Stimulated activated CD4-positive, alpha-beta T cell treated with anti-CD3 and anti-CD28 coated beads, Interleukin-2, amount 100 ng/mL, for 4 hours (primary cell): Measurements from ENCODE around the gene PRKAR2A.
"Not testable (repeated sequence)": the region's sequence is repeated elsewhere in the genome, so short reads cannot be mapped to it uniquely, and the experiment has no call there.

Experiments
- DNase-seq: peaks from one replicate; pipeline ENCODE4 v3.0.0-alpha.2; 2020; ENCODE audit warnings: low read depth

Gene PRKAR2A

DNA sequence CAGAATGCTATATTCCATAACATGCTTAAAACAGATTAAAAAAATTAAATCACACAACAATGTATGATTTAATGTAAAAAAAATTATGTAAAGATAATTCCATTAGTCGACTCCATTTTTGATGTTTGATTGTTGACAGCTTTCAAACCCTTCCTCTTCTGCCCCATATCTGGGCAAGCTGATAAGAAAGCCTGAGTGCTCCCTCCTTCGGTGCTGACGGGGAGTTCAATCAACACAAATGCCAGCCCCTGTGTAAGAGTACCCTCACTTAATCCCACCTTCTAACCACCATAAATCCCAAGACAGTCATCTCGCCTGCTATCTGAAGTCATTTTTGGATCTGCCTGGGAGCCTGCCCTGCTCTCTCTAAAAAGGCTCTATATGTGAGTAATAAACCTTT, 70.8 kb downstream of the PRKAR2A start:
- no peak for DNase-seq

DNA sequence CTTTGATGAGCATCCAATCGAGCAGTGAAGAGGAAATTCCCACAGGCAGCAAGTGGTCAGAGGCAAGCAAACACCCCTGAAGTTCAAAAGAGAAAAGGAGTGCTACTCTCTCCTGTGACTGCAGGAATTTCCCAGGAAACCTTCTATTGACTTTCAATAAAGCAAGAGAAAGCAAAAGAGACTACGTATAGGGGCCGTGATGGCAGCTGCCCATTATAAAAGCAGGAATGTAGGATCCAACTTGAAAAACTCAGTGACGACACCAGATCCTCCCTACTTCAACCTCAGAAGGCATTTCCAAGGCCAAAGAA, 77.5 kb downstream of the PRKAR2A start:
- DNase-seq, result no peak

DNA sequence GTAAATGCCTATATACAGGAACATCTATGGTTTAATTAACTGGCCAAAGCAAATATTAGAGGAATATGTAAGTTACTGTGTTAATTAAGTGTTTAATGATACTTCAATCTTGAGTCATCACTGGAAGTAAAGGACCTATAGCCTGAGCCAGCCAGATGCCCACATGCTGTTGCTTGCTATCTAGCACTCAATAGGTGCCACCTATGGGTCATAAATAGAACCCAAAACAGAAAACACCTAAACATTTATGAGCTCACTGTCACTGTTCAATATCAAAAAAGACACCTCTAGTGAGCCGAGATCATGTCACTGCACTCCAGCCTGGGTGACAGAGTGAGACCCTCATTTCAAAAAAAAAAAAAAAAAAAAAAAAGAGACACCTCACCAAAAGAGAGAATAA, 82.3 kb downstream of the PRKAR2A start:
- DNase-seq, result no peak

DNA sequence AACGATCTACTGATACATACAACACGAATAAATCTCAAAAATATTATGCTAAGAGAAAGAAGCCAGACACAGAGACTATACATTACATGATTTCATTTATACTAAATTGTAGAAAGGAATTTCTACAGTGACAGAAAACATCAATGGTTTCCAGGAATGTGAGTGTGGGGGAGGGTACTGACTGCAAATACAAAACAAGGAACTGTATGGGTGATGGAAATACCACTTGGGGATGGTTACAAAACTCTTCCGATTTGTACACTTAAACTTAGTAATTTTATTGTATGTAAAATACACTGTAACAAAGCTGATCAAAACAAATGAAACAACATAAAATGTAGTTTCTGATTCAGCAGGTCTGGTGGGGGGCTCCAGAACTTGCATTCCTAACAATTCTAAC, 84.9 kb downstream of the PRKAR2A start:
- no peak for DNase-seq

DNA sequence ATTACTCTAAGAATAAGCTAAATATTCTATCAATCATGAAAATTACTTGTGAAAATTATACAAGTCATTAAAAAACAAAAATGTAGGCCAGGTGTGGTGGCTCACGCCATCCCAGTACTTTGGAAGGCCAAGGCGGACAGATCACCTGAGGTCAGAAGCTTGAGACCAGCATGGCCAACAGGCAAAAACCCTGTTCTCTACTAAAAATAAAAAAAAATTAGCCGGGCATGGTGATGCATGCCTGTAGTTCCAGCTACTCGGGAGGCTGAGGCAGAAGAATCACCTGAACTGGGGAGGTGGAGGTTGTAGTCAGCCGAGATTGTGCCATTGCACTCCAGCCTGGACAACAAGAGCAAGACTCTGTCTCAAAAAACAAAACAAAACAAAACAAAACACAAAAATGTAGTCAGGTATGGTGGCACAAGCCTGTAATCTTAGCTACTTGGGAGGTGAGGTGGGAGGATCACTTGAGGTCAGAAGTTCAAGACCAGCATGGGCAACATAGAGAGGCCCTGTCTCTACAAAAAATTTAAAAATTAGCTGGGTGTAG, 87.6 kb downstream of the PRKAR2A start:
- DNase-seq, result not testable (repeated sequence)

DNA sequence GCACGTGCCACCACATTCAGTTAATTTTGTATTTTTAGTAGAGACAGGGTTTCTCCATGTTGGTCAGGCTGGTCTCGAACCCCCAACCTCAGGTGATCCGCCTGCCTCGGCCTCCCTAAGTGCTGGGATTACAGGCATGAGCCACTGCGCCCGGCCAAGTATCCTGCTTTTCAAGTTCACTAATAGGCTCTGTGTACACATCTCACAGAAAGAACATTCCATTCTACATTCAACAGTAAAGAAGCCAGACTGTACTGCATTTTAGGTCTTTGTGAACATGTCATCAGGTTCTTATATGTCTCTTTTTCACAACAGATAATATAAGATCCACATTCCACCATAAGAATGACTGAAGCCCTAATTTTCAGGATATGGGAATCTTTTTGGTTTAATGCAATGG, 88.1 kb downstream of the PRKAR2A start:
- not testable (repeated sequence) for DNase-seq

DNA sequence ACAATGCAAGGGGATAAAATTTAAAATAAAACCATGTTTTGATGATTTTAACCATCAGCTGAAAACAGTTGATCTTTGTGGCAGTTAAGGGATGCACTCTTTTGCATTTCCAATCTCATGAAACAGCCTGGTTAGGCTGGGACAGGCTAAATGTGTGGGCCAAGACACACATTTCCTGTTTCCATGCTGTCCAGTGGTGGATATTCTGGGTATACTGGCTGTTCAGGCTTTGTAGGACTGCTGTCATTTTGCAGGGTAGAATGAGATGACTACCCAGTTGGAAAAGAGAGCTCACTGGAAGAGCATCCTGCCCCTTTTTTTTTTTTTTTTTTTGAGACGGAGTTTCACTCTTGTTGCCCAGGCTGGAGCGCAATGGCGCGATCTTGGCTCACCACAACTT, 88.6 kb downstream of the PRKAR2A start:
- DNase-seq, result no peak

DNA sequence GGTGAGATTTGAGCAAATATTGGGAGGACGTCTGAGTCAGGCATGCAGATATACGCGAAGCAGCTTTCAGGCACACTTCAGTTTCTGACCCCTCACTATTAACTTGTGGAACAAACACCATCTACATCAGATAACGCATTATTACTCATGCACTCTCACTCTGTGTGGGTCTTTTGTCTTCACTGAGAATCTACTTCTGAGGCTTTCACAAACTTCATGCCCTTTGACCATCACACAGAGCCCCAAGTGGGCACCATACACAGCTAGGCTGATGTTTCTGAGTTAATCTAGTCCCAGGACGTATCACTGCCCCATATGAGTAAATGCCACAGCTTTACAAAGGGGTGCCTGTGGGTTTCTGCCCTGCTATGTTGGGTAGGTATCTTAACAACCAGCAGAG, 91.0 kb downstream of the PRKAR2A start:
- no peak for DNase-seq

DNA sequence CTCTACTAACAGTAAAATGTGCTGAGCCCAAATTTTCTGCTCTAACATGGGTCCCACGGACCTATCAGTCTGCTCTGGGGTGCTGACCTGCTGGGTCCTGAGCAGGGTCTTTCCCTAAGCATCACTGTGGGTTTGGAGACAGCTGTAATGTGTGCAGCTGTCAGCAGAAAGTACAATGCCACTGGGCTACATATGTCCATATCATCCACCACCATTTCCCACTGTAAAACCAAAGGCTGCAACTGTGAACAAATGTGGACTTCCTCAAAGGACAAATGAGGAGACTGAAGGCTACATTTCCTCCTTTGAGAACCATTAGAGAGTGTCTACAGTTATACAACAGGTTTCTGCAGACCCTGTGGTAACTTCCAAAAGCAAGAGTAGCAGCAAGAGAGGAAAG, 96.8 kb downstream of the PRKAR2A start:
- DNase-seq, result no peak

DNA sequence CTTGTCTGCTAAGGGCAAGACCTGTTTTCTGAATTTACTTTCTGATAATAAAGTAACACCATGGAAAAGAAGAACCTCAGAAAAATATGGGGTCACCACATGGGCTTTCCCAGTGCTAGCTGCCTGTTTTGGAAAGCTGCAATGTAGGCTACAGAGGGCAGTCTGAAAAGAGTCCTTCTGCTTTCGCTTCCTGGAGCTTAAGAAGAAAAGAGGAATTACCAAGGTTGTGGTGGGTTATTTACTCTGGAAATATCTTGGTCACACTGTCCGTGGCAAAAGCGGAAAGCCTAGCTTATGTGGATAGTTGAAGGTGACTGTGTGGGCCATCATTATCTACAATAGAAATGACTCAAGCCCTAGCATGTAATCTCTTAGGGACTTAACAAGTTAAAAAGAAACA, 98.9 kb downstream of the PRKAR2A start:
- no peak for DNase-seq

DNA sequence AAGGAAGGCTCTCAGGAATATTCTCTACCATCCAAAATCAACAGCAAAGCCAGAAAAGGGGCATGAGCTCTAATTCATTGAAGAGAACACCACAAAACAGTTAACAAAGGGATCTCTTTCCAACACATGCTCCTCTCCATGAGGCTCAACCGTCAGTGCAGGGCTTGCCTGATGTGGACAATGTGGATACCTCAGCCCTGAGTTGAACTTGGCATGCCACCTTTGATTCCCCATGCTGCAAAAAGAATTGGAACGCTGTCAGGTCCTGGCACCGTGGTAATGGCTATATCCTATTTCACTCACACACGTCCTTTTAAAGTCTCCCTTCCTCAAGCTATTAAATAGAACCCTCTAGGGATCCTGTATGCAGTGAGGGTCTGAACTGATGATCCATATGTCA, 100.0 kb downstream of the PRKAR2A start:
- DNase-seq, result no peak

DNA sequence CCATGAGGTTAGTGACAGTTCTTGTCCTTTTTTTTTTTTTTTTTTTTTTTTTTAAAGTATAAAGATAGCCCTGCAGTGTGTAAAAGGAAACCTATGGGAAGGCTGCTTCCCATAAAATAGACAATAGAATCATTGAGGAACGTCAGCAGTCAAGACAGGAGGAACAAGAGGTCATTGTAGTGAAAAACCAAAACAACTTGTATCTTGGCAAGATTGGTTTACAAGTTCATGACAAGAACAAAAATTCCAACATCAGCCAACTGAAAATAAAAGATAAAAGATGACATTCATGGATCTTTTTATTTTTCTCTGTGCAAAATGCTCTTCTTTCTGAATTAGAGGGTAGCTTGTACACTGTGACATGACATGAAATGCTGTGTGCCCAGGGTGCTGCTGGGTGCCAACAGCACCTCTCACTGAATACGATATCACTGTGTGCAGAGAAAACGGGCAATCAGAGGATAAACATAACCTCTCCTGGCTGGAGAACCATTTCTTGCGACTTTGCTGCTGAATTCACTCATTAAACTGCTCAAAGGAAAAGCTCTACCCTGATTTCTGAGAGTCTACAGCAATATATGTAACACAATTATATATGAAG, 100.6 kb downstream of the PRKAR2A start:
- DNase-seq, result no peak

DNA sequence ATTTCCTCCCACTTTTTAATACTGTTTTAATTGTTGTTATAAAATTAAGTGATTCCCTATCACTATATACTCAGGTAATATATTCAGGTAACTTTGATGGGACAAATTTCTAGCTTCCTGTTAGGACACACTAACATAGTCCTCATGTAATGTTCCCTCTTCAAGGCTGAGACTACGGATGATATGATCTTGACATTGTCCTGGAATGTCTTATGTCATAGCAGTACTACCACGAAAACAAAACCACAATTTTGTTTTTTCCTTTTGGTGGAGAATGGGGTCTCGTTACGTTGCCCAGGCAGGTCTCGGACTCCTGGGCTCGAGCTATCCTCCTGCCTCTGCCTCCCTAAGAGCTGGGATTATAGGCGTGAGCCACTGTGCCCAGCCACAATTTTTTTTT, 103.9 kb downstream of the PRKAR2A start:
- DNase-seq, result no peak

DNA sequence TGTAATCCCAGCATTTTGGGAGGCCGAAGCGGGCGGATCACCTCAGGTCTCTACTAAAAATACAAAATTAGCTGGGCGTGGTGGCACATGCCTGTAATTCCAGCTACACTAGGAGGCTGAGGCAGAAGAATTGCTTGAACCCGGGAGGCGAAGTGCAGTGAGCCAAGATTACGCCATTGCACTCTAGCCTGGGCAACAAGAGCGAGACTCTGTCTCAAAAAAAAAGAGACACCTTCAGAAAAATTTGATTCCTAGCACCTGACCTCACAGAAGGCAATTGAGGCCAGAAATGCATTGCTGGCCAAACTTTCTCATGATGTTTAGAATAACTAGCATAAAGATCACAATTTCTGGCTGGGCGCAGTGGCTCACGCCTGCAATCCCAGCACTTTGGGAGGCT, 106.4 kb downstream of the PRKAR2A start:
- DNase-seq, result not testable (repeated sequence)

DNA sequence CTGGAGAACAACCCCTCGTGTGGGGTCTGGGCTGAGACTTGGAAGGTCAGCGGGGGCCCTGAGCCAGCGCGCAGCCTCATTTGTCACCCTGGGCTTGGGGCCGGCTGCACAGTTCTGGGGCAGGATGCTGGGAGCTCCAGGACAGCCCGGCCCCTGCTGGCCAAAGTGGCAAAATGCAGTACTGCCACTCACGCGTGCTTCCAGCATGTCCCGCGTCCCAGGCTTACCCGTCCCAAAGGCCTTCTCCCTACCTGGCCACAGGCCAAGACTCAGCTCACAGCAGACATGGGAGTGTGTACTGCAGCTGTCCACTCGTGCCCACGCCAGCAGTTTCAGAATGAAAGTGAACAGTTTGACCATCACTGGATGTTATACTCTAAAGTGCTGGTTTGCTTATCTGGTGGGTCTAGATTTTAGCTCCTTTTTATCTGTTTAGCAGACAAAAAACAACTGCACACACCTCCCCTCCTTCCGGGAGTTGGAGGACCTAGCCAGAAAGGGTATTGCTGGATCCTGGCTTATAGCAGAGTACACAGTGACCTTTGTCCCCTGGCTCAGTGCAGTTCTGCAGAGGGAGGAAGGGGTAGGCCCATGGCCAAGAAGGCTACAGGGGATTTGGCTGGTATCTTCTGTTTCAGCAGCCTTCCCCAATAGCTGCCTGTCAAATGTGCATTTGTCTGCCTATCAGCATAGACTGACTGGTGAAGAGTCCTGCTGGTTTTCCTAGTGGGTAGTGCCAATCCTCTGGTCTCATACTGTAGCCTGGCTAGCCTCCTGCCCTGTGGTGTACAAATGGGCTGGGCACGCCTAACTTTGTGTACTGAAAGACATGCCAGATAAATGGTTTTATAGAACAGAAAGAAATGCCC, 107.5 kb downstream of the PRKAR2A start:
- peak; percentile 19 for DNase-seq

DNA sequence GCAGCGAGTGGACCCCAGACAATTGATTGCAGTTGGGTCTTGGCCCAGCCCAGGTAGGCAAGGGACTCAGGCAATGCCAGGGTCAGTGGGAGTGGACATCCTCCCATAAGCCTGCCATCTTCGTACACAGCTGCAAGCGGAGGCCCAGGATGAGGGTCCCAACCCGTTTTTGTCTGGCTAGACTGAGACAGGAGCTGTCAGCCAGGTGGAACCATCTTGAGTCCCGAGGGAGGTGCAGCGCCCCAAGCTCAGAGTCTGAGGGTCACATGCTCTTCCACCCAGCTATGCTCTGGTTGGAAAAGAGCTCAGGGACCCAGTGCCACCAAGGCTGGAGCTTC, 108.1 kb downstream of the PRKAR2A start:
- no peak for DNase-seq

DNA sequence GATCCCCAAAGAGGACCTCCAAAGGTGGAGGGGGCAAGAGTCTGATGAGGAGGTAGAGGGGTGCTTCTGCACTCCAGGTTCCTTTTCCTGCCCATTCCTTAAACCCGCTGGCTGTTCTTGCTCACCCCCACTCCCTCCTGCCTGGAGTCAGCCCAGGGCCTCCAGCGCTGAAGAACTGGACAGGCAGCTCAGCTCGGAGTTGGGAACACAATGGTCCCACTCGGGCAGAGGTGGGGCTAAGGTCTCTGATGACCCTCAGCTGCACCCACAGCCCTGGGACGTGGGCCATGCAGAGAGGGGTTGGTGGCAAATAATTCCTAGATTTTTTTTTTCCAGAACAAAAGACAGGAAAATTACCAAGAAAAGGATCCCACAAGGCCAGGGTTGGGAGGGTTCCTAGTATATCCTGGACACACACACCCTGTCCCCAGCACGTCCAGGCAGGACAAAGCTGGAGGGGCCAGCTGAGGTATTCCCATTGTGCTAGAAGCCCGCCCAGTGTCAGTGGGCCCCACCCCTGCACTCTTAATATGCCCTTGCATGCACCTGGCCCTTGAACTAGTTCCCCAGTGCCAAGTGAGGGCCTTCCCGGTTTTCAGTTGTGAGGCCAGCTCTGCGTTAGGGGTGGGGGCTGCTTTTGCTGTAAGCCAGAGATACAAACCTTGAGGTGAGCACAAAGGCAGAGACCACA, 108.6 kb downstream of the PRKAR2A start:
- no peak for DNase-seq

DNA sequence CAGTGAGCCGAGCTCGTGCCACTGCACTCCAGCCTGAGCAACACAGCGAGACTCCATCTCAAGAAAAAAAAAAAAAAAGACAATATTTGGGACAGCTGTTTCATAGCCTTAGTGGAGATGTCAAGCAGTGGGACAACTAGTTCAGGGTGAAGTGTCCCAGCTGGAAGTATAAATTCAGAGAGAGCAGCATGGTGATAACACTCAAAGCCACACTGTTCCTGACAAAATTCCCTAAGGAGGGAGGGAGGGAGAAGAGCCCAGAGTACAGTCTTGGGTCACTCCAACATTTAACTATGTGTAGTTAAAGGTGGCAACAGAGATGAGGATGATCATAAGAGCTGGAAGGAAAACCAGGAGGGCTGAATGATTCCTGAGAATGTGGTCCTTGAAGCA, 109.5 kb downstream of the PRKAR2A start:
- DNase-seq, result no peak

DNA sequence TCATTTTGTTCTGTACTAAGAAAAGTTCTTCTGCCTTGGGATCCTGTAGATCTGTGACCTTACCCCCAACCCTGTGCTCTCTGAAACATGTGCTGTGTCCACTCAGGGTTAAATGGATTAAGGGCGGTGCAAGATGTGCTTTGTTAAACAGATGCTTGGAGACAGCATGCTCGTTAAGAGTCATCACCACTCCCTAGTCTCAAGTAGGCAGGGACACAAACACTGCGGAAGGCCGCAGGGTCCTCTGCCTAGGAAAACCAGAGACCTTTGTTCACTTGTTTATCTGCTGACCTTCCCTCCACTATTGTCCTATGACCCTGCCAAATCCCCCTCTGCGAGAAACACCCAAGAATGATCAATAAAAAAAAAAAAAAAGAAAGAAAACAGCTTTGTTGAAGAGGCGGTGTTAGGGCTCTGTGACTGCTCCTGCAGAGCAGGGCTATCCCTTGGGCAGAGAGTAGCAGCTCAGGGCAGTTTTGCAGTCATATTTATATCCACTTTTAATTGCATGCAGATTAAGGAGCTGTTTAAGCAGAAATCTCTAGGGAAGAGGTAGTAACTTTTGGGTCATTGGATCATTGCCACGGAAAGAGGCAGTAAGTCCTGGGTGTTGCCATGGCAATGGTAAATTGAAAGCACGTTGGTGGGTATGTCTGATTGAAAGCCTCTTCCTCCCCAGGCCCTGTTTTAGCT, 112.5 kb downstream of the PRKAR2A start:
- DNase-seq, result not testable (repeated sequence)

DNA sequence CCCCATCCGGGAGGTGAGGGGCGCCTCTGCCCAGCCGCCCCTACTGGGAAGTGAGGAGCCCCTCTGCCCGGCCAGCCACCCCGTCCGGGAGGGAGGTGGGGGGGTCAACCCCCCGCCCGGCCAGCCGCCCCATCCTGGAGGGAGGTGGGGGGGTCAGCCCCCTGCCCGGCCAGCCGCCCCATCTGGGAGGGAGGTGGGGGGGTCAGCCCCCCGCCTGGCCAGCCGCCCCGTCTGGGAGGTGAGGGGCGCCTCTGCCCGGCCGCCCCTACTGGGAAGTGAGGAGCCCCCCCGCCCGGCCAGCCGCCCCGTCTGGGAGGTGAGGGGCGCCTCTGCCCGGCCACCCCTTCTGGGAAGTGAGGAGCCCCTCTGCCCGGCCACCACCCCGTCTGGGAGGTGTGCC, 113.1 kb downstream of the PRKAR2A start:
- DNase-seq, result not testable (repeated sequence)

DNA sequence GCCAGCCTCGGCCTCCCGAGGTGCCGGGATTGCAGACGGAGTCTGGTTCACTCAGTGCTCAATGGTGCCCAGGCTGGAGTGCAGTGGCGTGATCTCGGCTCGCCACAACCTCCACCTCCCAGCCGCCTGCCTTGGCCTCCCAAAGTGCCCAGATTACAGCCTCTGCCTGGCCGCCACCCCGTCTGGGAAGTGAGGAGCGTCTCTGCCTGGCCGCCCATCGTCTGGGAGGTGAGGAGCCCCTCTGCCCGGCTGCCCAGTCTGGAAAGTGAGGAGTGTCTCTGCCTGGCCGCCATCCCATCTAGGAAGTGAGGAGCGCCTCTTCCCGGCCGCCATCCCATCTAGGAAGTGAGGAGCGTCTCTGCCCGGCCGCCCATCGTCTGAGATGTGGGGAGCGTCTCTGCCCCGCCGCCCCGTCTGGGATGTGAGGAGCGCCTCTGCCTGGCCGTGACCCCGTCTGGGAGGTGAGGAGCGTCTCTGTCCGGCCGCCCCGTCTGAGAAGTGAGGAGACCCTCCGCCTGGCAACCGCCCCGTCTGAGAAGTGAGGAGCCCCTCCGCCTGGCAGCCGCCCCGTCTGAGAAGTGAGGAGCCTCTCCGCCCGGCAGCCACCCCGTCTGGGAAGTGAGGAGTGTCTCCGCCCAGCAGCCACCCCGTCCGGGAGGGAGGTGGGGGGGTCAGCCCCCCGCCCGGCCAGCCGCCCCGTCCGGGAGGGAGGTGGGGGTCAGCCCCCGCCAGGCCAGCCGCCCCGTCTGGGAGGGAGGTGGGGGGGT, 113.7 kb downstream of the PRKAR2A start:
- not testable (repeated sequence) for DNase-seq

DNA sequence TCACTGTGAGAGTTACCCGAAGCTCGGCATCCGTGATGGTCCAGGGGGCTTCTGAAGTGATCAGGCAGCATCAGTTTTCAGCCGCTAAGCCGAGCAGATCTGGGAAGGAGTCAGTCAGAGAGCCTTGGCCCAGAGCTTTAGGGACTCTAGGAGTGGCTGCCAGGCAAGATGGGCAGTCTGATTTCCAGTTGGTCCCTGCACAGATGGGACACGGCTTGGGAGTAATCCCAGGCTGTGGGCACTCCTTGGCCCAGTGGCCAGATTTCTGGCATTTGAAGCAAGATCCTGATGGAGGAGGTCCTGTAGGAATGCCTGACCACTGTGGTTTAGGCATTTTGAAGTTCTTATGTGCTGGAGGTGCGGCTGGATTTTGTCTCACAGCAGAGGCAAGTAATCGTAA, 120.2 kb downstream of the PRKAR2A start:
- no peak for DNase-seq
